HCT116 (cell line): ENCODE results near the gene UGT2B7.

Experiments used
- EZH2 ChIP-seq: fragments of 200-600 bp; sonication (generic); IDR thresholded peaks from 2 replicates; pipeline ENCODE4 v1.6.1; 2017; ENCODE audit warnings: antibody characterized with exemption, mixed run types
- POLR2A ChIP-seq: IDR thresholded peaks from 2 replicates; pipeline ENCODE4 v1.7.0; 2011; ENCODE audit warnings: borderline replicate concordance; ENCODE audit not compliant: insufficient read depth, insufficient read length; ENCODE audit errors: extremely low read depth
- SP1 ChIP-seq: IDR thresholded peaks from 2 replicates; pipeline ENCODE4 v1.6.1; 2012; ENCODE audit warnings: low read depth
- SRF ChIP-seq: IDR thresholded peaks from 2 replicates; pipeline ENCODE4 v1.6.1; 2012; ENCODE audit warnings: low read depth
- YY1 ChIP-seq: IDR thresholded peaks from 2 replicates; pipeline ENCODE4 v1.6.1; 2011; ENCODE audit warnings: low read length, low read depth, moderate library complexity, mild to moderate bottlenecking; ENCODE audit not compliant: insufficient replicate concordance; ENCODE audit errors: extremely low read depth
- TF ChIP-seq, protein P1 (sequence below), 3 experiments: fragments of 200-600 bp in 1 of 3; sonication (generic) in 1 of 3; IDR thresholded peaks in 2 of 3; conservative IDR thresholded peaks in 1 of 3; 2 replicates each; pipeline ENCODE4 v1.5.1; 2012 to 2017; ENCODE audit warnings: low read depth in 2 of 3, low read length in 2 of 3, antibody characterized with exemption in 1 of 3, borderline replicate concordance in 1 of 3, control low read depth in 1 of 3, mild to moderate bottlenecking in 1 of 3, mixed read lengths in 1 of 3, mixed run types in 1 of 3, moderate library complexity in 1 of 3; ENCODE audit not compliant: insufficient read depth in 1 of 3
- TF ChIP-seq, protein P2 (sequence below): IDR thresholded peaks from 2 replicates; pipeline ENCODE4 v1.6.1; 2012

DNA sequence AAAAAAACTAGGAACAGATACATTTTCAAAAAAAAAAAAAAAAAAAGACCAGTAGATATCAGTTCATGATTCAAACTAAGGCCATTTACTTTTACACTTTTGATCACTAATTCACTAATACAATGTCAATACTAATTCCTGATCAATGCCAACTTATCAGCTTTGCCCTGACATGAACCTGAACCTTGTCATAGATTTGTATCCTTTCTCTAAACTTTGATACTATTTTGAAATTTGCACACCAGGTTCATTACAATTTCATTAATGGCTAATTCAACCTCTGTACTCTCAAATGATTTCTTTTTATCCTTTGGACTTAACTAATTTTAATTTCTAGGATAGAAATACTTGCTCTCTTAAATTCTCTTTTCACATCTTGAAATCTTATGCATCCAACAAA, 37.7 kb downstream of the UGT2B7 start:
- TF ChIP-seq, protein P1, sequence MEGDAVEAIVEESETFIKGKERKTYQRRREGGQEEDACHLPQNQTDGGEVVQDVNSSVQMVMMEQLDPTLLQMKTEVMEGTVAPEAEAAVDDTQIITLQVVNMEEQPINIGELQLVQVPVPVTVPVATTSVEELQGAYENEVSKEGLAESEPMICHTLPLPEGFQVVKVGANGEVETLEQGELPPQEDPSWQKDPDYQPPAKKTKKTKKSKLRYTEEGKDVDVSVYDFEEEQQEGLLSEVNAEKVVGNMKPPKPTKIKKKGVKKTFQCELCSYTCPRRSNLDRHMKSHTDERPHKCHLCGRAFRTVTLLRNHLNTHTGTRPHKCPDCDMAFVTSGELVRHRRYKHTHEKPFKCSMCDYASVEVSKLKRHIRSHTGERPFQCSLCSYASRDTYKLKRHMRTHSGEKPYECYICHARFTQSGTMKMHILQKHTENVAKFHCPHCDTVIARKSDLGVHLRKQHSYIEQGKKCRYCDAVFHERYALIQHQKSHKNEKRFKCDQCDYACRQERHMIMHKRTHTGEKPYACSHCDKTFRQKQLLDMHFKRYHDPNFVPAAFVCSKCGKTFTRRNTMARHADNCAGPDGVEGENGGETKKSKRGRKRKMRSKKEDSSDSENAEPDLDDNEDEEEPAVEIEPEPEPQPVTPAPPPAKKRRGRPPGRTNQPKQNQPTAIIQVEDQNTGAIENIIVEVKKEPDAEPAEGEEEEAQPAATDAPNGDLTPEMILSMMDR (IDR thresholded peaks at IDR 0.05 in 2 of 3, conservative IDR thresholded peaks at IDR 0.05 in 1 of 3; ENCODE audit: borderline replicate concordance in 1 of 3, insufficient read depth in 1 of 3, low read depth in 2 of 3, low read length in 2 of 3), result no peak
- TF ChIP-seq EZH2 (no peak), SRF (no peak), POLR2A (no peak), YY1 (no peak), SP1 (no peak)
- TF ChIP-seq, protein P2, sequence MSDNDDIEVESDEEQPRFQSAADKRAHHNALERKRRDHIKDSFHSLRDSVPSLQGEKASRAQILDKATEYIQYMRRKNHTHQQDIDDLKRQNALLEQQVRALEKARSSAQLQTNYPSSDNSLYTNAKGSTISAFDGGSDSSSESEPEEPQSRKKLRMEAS, result no peak
